ENCODE results near the gene FNDC3B.

GRCh38 chr3:172099495-172099808, 60.1 kb downstream of the FNDC3B start:
- TF ChIP-seq GATA3 (IDR thresholded peaks at IDR 0.05; ENCODE audit: borderline replicate concordance) (no peak), EP300 (IDR thresholded peaks at IDR 0.05) (no peak), POLR2A (IDR thresholded peaks at IDR 0.05; ENCODE audit: low read length) (no peak), RAD21 (conservative IDR thresholded peaks at IDR 0.05 in 1 of 2, IDR thresholded peaks at IDR 0.05 in 1 of 2) (no peak), ESRRA (IDR thresholded peaks at IDR 0.05; ENCODE audit: borderline replicate concordance, low read length) (no peak), ZSCAN20 (CRISPR knock-in tag; IDR thresholded peaks at IDR 0.05) (no peak), SMC3 (IDR thresholded peaks at IDR 0.05) (no peak), SREBF2 (IDR thresholded peaks at IDR 0.05) (no peak), BCL3 (IDR thresholded peaks at IDR 0.05) (no peak)
- TF ChIP-seq, protein P1, sequence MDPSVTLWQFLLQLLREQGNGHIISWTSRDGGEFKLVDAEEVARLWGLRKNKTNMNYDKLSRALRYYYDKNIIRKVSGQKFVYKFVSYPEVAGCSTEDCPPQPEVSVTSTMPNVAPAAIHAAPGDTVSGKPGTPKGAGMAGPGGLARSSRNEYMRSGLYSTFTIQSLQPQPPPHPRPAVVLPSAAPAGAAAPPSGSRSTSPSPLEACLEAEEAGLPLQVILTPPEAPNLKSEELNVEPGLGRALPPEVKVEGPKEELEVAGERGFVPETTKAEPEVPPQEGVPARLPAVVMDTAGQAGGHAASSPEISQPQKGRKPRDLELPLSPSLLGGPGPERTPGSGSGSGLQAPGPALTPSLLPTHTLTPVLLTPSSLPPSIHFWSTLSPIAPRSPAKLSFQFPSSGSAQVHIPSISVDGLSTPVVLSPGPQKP (IDR thresholded peaks at IDR 0.05; ENCODE audit: low read depth, low read length) = no peak
- TF ChIP-seq, protein P2, sequence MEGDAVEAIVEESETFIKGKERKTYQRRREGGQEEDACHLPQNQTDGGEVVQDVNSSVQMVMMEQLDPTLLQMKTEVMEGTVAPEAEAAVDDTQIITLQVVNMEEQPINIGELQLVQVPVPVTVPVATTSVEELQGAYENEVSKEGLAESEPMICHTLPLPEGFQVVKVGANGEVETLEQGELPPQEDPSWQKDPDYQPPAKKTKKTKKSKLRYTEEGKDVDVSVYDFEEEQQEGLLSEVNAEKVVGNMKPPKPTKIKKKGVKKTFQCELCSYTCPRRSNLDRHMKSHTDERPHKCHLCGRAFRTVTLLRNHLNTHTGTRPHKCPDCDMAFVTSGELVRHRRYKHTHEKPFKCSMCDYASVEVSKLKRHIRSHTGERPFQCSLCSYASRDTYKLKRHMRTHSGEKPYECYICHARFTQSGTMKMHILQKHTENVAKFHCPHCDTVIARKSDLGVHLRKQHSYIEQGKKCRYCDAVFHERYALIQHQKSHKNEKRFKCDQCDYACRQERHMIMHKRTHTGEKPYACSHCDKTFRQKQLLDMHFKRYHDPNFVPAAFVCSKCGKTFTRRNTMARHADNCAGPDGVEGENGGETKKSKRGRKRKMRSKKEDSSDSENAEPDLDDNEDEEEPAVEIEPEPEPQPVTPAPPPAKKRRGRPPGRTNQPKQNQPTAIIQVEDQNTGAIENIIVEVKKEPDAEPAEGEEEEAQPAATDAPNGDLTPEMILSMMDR (IDR thresholded peaks at IDR 0.05) = no peak
- TF ChIP-seq, protein P3, sequence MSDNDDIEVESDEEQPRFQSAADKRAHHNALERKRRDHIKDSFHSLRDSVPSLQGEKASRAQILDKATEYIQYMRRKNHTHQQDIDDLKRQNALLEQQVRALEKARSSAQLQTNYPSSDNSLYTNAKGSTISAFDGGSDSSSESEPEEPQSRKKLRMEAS (IDR thresholded peaks at IDR 0.05) = no peak
- TF ChIP-seq, protein P4, sequence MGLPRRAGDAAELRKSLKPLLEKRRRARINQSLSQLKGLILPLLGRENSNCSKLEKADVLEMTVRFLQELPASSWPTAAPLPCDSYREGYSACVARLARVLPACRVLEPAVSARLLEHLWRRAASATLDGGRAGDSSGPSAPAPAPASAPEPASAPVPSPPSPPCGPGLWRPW (IDR thresholded peaks at IDR 0.05) = no peak

Data from A549 (cell line).